Smooth muscle cell (in vitro differentiated cells): ENCODE results near the gene SBF2. TPM values are rescaled to one million over a fixed set of nuclear protein-coding genes. Genes with fewer than 3 reads are reported as not detected.

Experiments
- DNase-seq: peaks from one replicate; lab custom pipeline; 2025; ENCODE audit not compliant: unreplicated experiment; lab: John Stamatoyannopoulos, UW
- H2AFZ ChIP-seq: fragments of 200-600 bp; sonication (generic); 2 replicates; pipeline ENCODE4 v1.6.0; 2016; ENCODE audit warnings: antibody characterized with exemption, low read depth, mild to moderate bottlenecking
- H3F3A ChIP-seq: fragments of 200-600 bp; sonication (generic); 2 replicates; pipeline ENCODE4 v1.6.0; 2017; ENCODE audit warnings: antibody characterized with exemption, low read depth
- H3K27ac ChIP-seq: fragments of 200-600 bp; sonication (generic); 2 replicates; pipeline ENCODE4 v1.5.1; 2016; ENCODE audit warnings: low read depth, mild to moderate bottlenecking
- H3K27me3 ChIP-seq: fragments of 200-600 bp; sonication (generic); 2 replicates; pipeline ENCODE4 v1.6.1; 2016; ENCODE audit warnings: low read depth, mild to moderate bottlenecking
- H3K36me3 ChIP-seq: fragments of 200-600 bp; sonication (generic); 2 replicates; pipeline ENCODE4 v1.5.1; 2016; ENCODE audit warnings: low read depth
- H3K4me1 ChIP-seq: fragments of 200-600 bp; sonication (generic); 2 replicates; pipeline ENCODE4 v1.5.1; 2016; ENCODE audit warnings: low read depth
- H3K4me2 ChIP-seq: fragments of 200-600 bp; sonication (generic); 2 replicates; pipeline ENCODE4 v1.6.0; 2016; ENCODE audit warnings: mild to moderate bottlenecking
- H3K4me3 ChIP-seq: fragments of 200-600 bp; sonication (generic); 2 replicates; pipeline ENCODE4 v1.5.1; 2016; ENCODE audit warnings: mild to moderate bottlenecking
- H3K79me2 ChIP-seq: fragments of 200-600 bp; sonication (generic); 2 replicates; pipeline ENCODE4 v1.6.0; 2016; ENCODE audit warnings: low read depth, mild to moderate bottlenecking
- H3K9ac ChIP-seq: fragments of 200-600 bp; sonication (generic); 2 replicates; pipeline ENCODE4 v1.6.0; 2016; ENCODE audit warnings: low read depth
- H3K9me3 ChIP-seq: fragments of 200-600 bp; sonication (generic); replicated peaks from 2 replicates; pipeline ENCODE4 v1.5.1; 2016; ENCODE audit warnings: low read depth
- H4K20me1 ChIP-seq: fragments of 200-600 bp; sonication (generic); 2 replicates; pipeline ENCODE4 v1.6.0; 2016; ENCODE audit warnings: low read depth
- CTCF ChIP-seq: fragments of 200-600 bp; sonication (generic); IDR thresholded peaks from 2 replicates; pipeline ENCODE4 v1.5.1; 2017; ENCODE audit warnings: borderline replicate concordance, mild to moderate bottlenecking, antibody characterized with exemption; ENCODE audit not compliant: insufficient read depth, poor library complexity, severe bottlenecking
- WGBS: methylation state at CpG from one replicate; pipeline ENCODE4 v1.1.7; 2016; ENCODE audit warnings: low lambda C conversion rate; 5-methylcytosine and 5-hydroxymethylcytosine counted together
- polyA plus RNA-seq: library from polyadenylated mRNA; unstranded; fragments of >200 nt; fragmentation: Nextera tagmentation; extraction: Ambion mirVana; gene quantifications from 2 replicates; pipeline ENCODE4 v1.2.1, GENCODE V29; 2016
- total RNA-seq: library from RNA; depleted of rRNA; stranded (reverse); fragments of >200 nt; gene quantifications from 2 replicates; pipeline ENCODE4 v1.2.3, GENCODE V29; 2014

SBF2 gene
- total and polyA plus RNA-seq, 2 experiments from 2014 or later: 19.0 to 80.7 TPM

GRCh38 chr11:9783986-9784385 is 510.0 kb downstream of the SBF2 start:
- Histone ChIP-seq H3K9me3 (no peaks in the 10 kb centered on the region), H3K9ac (no peak overlapping the region), H3K36me3 (peaks cover 9% of the 10 kb centered on the region), H4K20me1 (no peaks in the 10 kb centered on the region), H3K4me3 (no peak overlapping the region), H3K27ac (peak overlapping the region; percentile 49), H3K27me3 (no peaks in the 10 kb centered on the region), H3K4me1 (no peaks in the 10 kb centered on the region), H2AFZ (no peak overlapping the region), H3F3A (peaks cover 14% of the 10 kb centered on the region), H3K79me2 (no peaks in the 10 kb centered on the region), H3K4me2 (peak overlapping the region; percentile 4)
- DNase-seq: no peak
- 60% methylated on average over 2 of the region's 2 CpGs for WGBS
- no peak for TF ChIP-seq CTCF

GRCh38 chr11:9780929-9781328 is 513.1 kb downstream of the SBF2 start:
- DNase-seq: no peak
- Histone ChIP-seq H3K79me2 (no peaks in the 10 kb centered on the region), H3F3A (peaks cover 11% of the 10 kb centered on the region), H3K36me3 (peaks cover 9% of the 10 kb centered on the region), H2AFZ (no peak overlapping the region), H3K27me3 (no peaks in the 10 kb centered on the region), H3K9me3 (no peaks in the 10 kb centered on the region), H3K27ac (no peak overlapping the region), H3K4me3 (no peak overlapping the region), H3K9ac (no peak overlapping the region), H4K20me1 (no peaks in the 10 kb centered on the region), H3K4me2 (no peak overlapping the region), H3K4me1 (peaks cover 5% of the 10 kb centered on the region)
- WGBS: 96% methylated on average over 4 of the region's 4 CpGs
- no peak for TF ChIP-seq CTCF

- Histone ChIP-seq H3K9me3 (no peaks in the 10 kb centered on the region), H3K4me2 (no peak overlapping the region), H3K4me3 (no peak overlapping the region), H3K9ac (no peak overlapping the region), H3K27ac (no peak overlapping the region), H3K27me3 (no peaks in the 10 kb centered on the region), H3K79me2 (no peaks in the 10 kb centered on the region), H3K4me1 (peaks cover 14% of the 10 kb centered on the region), H3F3A (peaks cover 5% of the 10 kb centered on the region), H3K36me3 (peaks cover 9% of the 10 kb centered on the region), H4K20me1 (no peaks in the 10 kb centered on the region), H2AFZ (no peak overlapping the region)
- 45% methylated on average over 5 of the region's 5 CpGs for WGBS
- DNase-seq: no peak
- no peak for TF ChIP-seq CTCF
Measured at GRCh38 chr11:9777525-9777924, 516.5 kb downstream of the SBF2 start.

GRCh38 chr11:9777066-9777465 is 517.0 kb downstream of the SBF2 start:
- Histone ChIP-seq H3K9ac (no peak overlapping the region), H3K79me2 (no peaks in the 10 kb centered on the region)
- no peak for TF ChIP-seq CTCF

More at GRCh38 chr11:9777066-9777465, 517.0 kb downstream of the SBF2 start:
- H3K36me3 ChIP-seq: peaks cover 9% of the 10 kb centered on the region
- no peak for DNase-seq
- no peak overlapping the region for H3K4me2 ChIP-seq
- peaks cover 14% of the 10 kb centered on the region for H3K4me1 ChIP-seq
- no peaks in the 10 kb centered on the region for H3K27me3 ChIP-seq
- H3K27ac ChIP-seq: no peak overlapping the region
- WGBS: 47% methylated on average over 2 of the region's 2 CpGs
- no peaks in the 10 kb centered on the region for H4K20me1 ChIP-seq
- H3K9me3 ChIP-seq: no peaks in the 10 kb centered on the region
- H3K4me3 ChIP-seq: no peak overlapping the region
- H2AFZ ChIP-seq: no peak overlapping the region
- H3F3A ChIP-seq: peaks cover 5% of the 10 kb centered on the region
